AG10803 (cell line): ENCODE measurements around the gene PFN4.
"Not testable (repeated sequence)": the region's sequence is repeated elsewhere in the genome, so short reads cannot be mapped to it uniquely, and the experiment has no call there.

Experiments used
- DNase-seq: peaks from one replicate; pipeline ENCODE4 v3.0.0; 2010; ENCODE audit warnings: low read depth
- H3K4me3 ChIP-seq: 2 replicates; pipeline ENCODE4 v1.5.1; 2011; ENCODE audit warnings: mild to moderate bottlenecking, low read length, control low read depth
- TF ChIP-seq, protein P1 (sequence below): conservative IDR thresholded peaks from 2 replicates; pipeline ENCODE4 v1.5.1; 2011; ENCODE audit warnings: mild to moderate bottlenecking, low read length, control low read depth, inconsistent platforms

Gene PFN4

DNA sequence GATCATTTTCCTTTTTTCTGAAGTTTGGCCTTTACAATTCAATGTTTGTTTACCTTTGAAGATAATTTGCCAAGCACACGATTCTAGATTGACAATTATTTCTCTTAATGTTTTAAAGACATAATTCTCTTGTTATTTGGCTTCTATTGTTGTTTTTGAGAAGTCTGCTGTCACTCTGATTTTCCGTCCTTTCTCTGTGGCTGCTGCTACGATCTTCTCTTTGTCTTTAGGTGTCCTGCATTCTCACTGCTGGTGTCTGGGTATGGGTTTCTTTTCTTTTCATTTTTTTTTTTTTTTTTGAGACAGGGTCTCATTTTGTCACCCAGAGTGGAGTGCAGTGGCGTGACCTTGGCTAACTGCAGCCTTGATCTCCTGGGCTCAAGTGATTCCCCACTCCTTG, 36.6 kb upstream of the PFN4 start:
- TF ChIP-seq, protein P1, sequence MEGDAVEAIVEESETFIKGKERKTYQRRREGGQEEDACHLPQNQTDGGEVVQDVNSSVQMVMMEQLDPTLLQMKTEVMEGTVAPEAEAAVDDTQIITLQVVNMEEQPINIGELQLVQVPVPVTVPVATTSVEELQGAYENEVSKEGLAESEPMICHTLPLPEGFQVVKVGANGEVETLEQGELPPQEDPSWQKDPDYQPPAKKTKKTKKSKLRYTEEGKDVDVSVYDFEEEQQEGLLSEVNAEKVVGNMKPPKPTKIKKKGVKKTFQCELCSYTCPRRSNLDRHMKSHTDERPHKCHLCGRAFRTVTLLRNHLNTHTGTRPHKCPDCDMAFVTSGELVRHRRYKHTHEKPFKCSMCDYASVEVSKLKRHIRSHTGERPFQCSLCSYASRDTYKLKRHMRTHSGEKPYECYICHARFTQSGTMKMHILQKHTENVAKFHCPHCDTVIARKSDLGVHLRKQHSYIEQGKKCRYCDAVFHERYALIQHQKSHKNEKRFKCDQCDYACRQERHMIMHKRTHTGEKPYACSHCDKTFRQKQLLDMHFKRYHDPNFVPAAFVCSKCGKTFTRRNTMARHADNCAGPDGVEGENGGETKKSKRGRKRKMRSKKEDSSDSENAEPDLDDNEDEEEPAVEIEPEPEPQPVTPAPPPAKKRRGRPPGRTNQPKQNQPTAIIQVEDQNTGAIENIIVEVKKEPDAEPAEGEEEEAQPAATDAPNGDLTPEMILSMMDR: no peak
- H3K4me3 ChIP-seq: no peak overlapping the region
- no peak for DNase-seq

GRCh38 chr2:24158131-24158530, 35.0 kb upstream of the PFN4 start:
- H3K4me3 ChIP-seq: no peak overlapping the region
- DNase-seq: no peak
- TF ChIP-seq, protein P1: no peak

DNA sequence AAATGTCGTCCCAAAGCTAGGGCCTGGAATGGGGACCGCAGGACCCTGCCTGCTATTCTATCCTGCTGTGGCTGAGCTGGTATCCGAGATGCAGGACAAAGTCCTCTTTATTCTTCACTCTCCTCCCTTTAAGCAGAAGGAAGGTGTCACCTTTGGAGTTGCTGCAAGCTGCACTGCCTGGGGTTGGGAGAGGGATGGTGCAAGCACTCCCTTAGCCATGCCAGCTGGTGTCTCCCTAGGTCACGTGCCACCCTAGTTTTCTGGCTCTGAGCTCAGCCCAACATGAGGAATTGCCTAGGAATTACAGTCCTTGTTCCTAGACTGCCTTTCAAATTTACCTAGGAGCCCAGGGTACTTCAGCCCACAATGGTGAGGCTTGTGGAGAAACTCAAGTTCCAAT, 30.3 kb upstream of the PFN4 start:
- H3K4me3 ChIP-seq: no peak overlapping the region
- DNase-seq: no peak
- TF ChIP-seq, protein P1: no peak

GRCh38 chr2:24152413-24153197, 29.5 kb upstream of the PFN4 start:
- TF ChIP-seq, protein P1: no peak
- DNase-seq: no peak
- H3K4me3 ChIP-seq: no peak overlapping the region

- TF ChIP-seq, protein P1: no peak
- H3K4me3 ChIP-seq: no peak overlapping the region
- no peak for DNase-seq
Measured at GRCh38 chr2:24147364-24147763, 24.2 kb upstream of the PFN4 start.

- H3K4me3 ChIP-seq, DNase-seq: not testable (repeated sequence)
Measured at GRCh38 chr2:24140305-24140704, 17.2 kb upstream of the PFN4 start.

DNA sequence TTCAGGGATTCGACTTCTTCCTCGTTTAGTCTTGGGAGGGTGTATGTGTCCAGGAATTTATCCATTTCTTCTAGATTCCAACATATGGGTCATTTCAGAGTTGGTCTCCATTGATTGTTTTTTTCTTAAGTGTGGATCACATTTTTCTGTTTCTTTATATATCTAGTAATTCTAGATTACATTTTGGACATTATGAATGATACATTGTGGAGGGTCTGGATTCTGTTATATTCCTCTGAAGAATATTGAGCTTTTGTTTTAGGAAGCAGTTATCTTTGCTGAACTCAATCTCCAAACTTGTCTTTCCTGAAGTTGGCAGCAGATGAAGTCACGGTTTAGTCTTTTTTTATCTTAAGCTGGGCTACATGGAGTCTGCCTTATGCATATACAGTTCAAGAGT, 9.4 kb upstream of the PFN4 start:
- TF ChIP-seq, protein P1: no peak
- DNase-seq: no peak
- no peak overlapping the region for H3K4me3 ChIP-seq
